Ammon's horn (tissue), 1 donor: Measurements from ENCODE around the gene LAMC3.

Experiments
- DNase-seq: peaks from one replicate; pipeline ENCODE4 v3.0.0-alpha.2; 2016; ENCODE audit warnings: low spot score

The LAMC3 gene

GRCh38 chr9:131117121-131117761 is 108.3 kb downstream of the LAMC3 start:
- DNase-seq: no peak

GRCh38 chr9:131117762-131118145 is 108.8 kb downstream of the LAMC3 start:
- no peak for DNase-seq

DNA sequence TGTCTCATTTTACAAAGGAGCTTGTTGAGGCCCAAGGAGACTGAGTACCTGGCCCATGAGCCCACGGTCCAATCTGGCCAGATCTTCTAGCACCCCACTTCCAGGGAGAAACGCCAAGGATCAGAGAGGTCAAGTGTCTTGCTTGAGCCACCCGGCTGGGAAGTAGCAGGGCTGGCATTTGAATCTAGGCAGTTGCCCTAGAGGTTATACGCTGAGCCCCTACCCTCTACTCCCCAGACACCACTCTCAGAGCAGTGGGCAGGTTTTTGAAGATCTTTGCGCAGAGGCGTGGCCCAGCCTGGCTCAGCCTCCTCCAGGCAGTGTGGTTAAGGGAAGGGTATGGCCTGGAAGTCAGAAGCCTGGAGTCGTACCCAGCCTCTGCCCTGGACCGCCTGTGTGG is 110.6 kb downstream of the LAMC3 start:
- no peak for DNase-seq

- DNase-seq: no peak
These were observed 111.8 kb downstream of the LAMC3 start for GRCh38 chr9:131120620-131121228.

DNA sequence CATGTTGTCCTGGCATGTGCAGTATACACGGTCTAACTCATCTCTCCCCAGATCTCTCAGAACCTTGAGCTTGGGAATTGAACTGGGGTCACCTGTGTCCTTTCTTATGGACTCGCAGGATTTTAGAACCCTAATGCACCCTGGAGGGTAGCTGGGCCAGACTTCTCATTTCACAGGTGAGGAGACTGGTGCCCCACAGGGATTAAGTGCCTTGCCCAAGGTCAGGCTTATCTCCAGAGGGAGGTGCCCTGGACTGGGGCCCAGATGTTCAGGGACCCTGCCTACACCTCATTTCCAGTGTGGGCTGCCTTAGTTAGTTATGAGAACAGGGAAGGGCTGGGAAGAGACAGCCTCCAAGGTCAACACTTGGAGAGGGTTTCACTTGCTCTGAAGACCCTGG is 112.4 kb downstream of the LAMC3 start:
- no peak for DNase-seq

DNA sequence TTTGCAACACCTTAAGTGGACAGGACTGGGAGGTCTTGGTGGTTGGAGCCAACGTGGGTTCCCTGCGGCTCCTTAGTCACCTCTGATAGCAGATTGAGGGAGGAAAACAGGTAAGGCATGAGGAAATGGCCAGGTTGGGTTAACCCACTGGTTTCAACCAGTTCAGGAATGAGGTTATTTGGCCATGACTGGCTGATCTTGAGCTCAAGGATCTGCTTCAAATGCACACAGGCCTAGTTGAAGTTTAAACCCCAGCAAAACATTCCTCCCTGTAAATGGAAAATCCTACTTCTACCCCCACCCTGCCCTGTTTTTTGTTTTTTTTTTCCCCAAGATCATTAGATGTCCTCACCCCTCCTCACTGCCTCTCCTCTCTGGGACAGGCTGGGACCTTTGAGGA is 113.2 kb downstream of the LAMC3 start:
- DNase-seq: no peak

DNA sequence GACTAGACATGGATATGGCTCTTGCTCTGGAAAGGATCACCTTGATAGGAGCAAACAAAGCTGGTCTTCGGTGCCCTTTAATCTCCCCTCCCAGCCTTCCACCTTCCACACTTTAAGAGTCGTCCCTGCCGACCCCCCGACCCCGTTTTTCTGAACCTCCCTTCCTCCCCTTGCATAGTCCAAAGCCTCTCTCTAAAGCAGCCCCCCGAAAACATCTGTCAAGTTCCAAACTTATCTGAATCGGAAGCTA is 116.0 kb downstream of the LAMC3 start:
- DNase-seq: no peak

DNA sequence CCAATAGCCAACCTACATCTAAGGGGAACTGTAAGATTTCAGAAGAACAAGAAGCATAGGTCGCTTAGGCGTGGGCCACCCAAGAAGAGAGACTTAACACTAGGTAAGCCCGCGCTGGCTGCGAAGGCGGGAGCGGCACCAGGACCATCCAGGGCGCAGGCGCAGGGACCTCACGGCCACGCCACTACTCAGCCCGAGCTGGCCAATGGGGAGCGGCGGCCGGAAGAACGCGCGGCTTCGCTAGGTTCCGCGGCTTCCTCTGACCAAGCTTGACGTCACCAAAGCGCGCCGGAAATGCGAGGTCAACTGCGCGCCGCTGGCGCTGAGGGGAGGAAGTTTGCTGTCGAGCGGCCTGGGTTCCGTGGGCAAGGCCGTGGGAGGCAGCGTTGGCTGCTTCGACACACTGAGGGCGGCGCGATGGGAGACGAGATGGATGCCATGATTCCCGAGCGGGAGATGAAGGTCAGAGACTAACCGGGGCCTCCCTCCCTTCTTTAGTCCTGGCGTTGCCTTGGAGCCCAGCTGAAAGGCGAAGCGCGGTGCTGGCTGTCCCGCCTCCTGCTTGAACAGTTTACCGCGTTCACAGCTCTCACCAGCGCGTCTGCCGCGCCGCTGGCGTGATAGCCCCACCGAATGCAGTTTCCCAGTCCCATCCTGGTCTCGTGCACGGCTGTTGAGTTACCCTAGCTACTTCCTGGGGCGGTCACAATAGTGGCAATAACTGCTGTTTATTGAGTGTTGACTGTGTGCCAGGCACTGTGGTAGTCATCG is 116.5 kb downstream of the LAMC3 start, which contains the start of gene NUP214:
Gene NUP214, plus strand, starts transcription at position 299 of the 771 bp plus-strand sequence. Its CDS starts 119 bp downstream, at position 418.
- peak; percentile 99 for DNase-seq

DNA sequence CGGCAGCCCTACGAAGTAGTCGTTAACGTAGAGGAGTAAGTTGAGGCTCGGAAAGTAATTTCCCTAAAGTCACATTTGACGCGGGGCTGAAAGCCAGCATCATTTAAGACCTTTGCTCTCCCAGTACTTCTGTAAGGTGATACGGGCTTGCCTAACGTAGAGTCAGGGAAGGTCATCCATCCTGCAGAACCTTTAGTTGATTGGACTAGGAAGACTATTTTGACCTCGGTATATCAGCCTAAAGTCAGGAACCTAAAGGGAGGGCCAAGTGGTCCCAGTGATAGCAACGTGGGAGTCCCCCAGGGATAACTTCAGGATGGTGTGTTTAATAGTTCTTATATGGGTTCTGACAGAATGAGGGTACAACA is 117.1 kb downstream of the LAMC3 start:
- DNase-seq: no peak

DNA sequence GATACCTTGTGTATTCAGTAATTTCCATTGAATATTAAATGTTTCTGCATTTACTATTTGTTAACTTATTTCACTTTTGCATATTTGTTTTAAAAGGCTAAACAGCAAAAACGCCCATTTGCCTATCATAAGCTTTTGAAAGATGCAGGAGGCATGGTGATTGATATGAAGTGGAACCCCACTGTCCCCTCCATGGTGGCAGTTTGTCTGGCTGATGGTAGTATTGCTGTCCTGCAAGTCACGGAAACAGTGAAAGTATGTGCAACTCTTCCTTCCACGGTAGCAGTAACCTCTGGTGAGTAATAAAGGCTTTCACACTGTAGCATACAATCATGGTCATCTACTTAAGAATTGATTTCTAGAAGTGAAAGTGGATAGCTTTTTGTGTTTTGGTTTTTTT is 120.2 kb downstream of the LAMC3 start:
- DNase-seq: no peak

DNA sequence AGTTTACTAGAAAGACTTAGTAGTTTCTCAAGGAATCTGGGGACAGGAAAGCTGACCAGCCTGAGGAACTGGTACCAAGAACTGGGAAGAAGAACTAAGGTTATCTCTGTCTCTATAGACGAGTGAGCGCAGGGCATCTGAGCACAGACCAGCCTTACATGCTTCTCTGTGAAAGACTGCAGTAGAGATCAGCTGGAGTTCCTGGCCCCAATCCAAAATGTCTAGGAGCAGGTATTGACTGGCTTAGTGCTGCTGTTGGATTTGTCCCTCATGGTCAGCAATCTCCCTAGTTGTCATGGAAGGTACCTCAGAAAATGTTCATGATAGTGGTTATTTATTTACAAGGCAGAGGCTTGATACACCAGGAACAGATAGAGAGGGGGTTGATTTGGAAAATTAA is 129.7 kb downstream of the LAMC3 start:
- DNase-seq: no peak

DNA sequence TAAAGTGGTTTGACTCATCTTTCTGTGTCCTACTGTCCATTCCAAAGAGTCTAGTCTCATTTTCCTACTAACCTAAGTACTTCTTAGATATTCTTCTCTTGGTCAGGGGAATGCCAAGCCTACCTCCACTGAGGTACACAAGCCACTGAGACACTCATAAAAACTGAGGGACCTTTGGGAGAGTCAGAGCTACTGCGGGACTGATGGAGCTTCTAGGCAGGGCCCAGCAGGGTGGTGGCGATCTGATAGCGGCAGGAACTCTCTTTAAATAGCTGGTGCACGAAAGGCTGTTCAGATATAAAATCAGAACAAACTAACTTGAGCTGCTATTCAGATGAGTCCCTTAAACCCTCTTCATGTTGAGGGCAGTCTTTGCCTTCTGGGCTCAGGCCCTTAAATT is 131.1 kb downstream of the LAMC3 start:
- no peak for DNase-seq

DNA sequence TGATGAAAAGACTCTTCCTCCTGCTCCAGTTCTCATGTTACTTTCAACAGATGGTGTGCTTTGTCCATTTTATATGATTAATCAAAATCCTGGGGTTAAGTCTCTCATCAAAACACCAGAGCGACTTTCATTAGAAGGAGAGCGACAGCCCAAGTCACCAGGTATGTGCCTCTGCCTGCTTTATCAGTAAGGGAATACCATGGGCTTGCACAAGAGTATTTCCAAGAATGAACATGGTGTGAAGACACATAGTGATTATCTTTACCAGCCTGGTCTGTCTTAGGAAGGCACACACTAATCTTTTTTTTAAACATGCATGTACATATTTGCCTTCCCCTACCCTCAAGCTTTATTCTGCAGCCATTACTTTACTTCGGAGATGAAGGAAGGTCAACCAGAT is 131.6 kb downstream of the LAMC3 start:
- DNase-seq: no peak

DNA sequence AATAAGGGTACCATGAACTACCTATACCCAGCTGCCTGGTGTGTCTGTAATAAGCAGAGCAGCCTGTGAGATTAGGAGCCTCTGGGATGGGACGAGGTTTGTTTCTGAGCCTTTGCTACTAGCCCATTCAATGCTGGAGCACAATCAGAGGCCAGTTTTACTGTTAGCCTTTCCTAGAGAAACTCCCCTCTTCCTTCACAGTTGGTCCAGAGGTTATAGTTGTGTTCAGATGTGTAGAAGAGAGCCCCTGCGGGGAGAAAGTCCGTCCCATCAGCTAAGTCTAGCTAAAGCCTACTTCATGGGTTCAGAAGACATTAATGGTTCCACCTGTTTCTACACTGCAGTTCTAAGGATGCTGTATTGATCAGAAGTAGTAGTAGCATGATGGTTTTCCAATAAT is 133.2 kb downstream of the LAMC3 start:
- DNase-seq: no peak
